T-helper 22 cell (primary cell): ENCODE results near the gene SYNGR3.
"Not testable (repeated sequence)": the region's sequence is repeated elsewhere in the genome, so short reads cannot be mapped to it uniquely, and the experiment has no call there.

Experiments used
- DNase-seq: peaks from one replicate; pipeline ENCODE4 v3.0.0-alpha.2; 2020; ENCODE audit warnings: low read depth

Gene SYNGR3

GRCh38 chr16:1989209-1990100, at the start of gene SYNGR3:
TSS of gene SYNGR3 (plus strand) at chr16:1989970. CDS start at chr16:1990103, 133 bp downstream.
- DNase-seq = no peak

- DNase-seq = no peak
These were observed 49.3 kb upstream of the SYNGR3 start for GRCh38 chr16:1940273-1941161.

- no peak for DNase-seq
These were observed 48.4 kb upstream of the SYNGR3 start for GRCh38 chr16:1941162-1942046.

- no peak for DNase-seq
These were observed 47.5 kb upstream of the SYNGR3 start for GRCh38 chr16:1942047-1942809.

GRCh38 chr16:1942810-1943726, 46.7 kb upstream of the SYNGR3 start, which contains the start of gene MSRB1:
TSS of gene MSRB1 (minus strand) at chr16:1943199. CDS start at chr16:1943156, 43 bp downstream.
- DNase-seq = peak; percentile 99

GRCh38 chr16:1944612-1945199, 45.1 kb upstream of the SYNGR3 start:
- no peak for DNase-seq

GRCh38 chr16:1945559-1946391, 44.0 kb upstream of the SYNGR3 start:
- DNase-seq = no peak

- DNase-seq = no peak
These were observed 43.0 kb upstream of the SYNGR3 start for GRCh38 chr16:1946495-1947368.

GRCh38 chr16:1947369-1947670, 42.5 kb upstream of the SYNGR3 start:
- no peak for DNase-seq

GRCh38 chr16:1949507-1949906, 40.3 kb upstream of the SYNGR3 start:
- DNase-seq = no peak

GRCh38 chr16:1950047-1950446, 39.7 kb upstream of the SYNGR3 start:
- DNase-seq = no peak

GRCh38 chr16:1950559-1950958, 39.2 kb upstream of the SYNGR3 start:
- DNase-seq = no peak

- no peak for DNase-seq
These were observed 36.0 kb upstream of the SYNGR3 start for GRCh38 chr16:1953734-1954133.

- DNase-seq = not testable (repeated sequence)
These were observed 32.2 kb upstream of the SYNGR3 start for GRCh38 chr16:1957434-1958142.

GRCh38 chr16:1958143-1958491, 31.7 kb upstream of the SYNGR3 start:
- DNase-seq = not testable (repeated sequence)

GRCh38 chr16:1958715-1959268, 31.0 kb upstream of the SYNGR3 start:
- no peak for DNase-seq
